Activated CD4-positive, alpha-beta memory T cell treated with anti-CD3 and anti-CD28 coated beads, Interleukin-2, amount 10 ng/mL, durations not matched to agents 7 days and 5 days (primary cell): Measurements from ENCODE around the gene ERG. TPM values are rescaled to one million over a fixed set of nuclear protein-coding genes. Genes with fewer than 3 reads are reported as not detected.

Source experiments
- CTCF ChIA-PET: fragments of 350-600 bp; sonication (Branson Sonifier 250); formaldehyde crosslinking; loops from one replicate; lab custom pipeline; 2021; ENCODE audit warnings: antibody characterized with exemption, inconsistent platforms; lab: Charles Lee
- POLR2A ChIA-PET: fragments of 350-600 bp; sonication (Branson Sonifier 250); formaldehyde crosslinking; loops from one replicate; lab custom pipeline; 2021; ENCODE audit warnings: antibody characterized with exemption; lab: Charles Lee
- DNase-seq: peaks from one replicate; pipeline ENCODE4 v3.0.0-alpha.2; 2020
- H3K27ac Mint-ChIP-seq: one replicate; pipeline ENCODE4 v1.8.0; 2021; ENCODE audit warnings: mild to moderate bottlenecking, mixed read lengths
- H3K27me3 Mint-ChIP-seq: one replicate; pipeline ENCODE4 v1.8.0; 2021; ENCODE audit warnings: mixed read lengths
- H3K36me3 Mint-ChIP-seq: one replicate; pipeline ENCODE4 v1.8.0; 2021; ENCODE audit warnings: low read depth, mixed read lengths
- H3K4me1 Mint-ChIP-seq: one replicate; pipeline ENCODE4 v1.8.0; 2021; ENCODE audit warnings: mixed read lengths
- H3K4me3 Mint-ChIP-seq: one replicate; pipeline ENCODE4 v1.8.0; 2021; ENCODE audit warnings: mild to moderate bottlenecking, mixed read lengths
- H3K9me3 Mint-ChIP-seq: one replicate; pipeline ENCODE4 v1.8.0; 2021; ENCODE audit warnings: mixed read lengths
- total RNA-seq, 2 experiments: library from RNA; stranded (reverse); gene quantifications; one replicate each; pipeline ENCODE4 v1.2.3, GENCODE V29; 2021

Gene ERG
- total RNA-seq, 2 experiments from 2014 or later = not detected

- ChIA-PET POLR2A (no interaction called here), CTCF (no interaction called here)
- Mint-ChIP-seq H3K36me3 (no peaks in the 10 kb centered on the region), H3K4me3 (no peak overlapping the region), H3K27ac (no peak overlapping the region), H3K4me1 (no peaks in the 10 kb centered on the region), H3K9me3 (no peaks in the 10 kb centered on the region), H3K27me3 (no peaks in the 10 kb centered on the region)
- DNase-seq = no peak
These were observed 167.6 kb downstream of the ERG start for GRCh38 chr21:38330666-38331065.

Other genes starting within 250 kb of the ERG start
- gene KCNJ15, start 241.5 kb downstream of the ERG start, total RNA-seq = not detected